K562 (cell line): ENCODE results near the gene PPT1. TPM values are rescaled to one million over a fixed set of nuclear protein-coding genes. Genes with fewer than 3 reads are reported as not detected.
A peak's percentile ranks its signal among the peaks of the same experiment; 100 is the strongest.

ENCODE experiments used
- E2F8 ChIP-seq: fragments of 450-650 bp; IDR thresholded peaks from 2 replicates; pipeline ENCODE4 v1.7.1; 2018; ENCODE audit warnings: mild to moderate bottlenecking, low read depth; ENCODE audit not compliant: partially characterized antibody
- HDAC8 ChIP-seq: fragments of 450-650 bp; IDR thresholded peaks from 2 replicates; pipeline ENCODE4 v1.6.1; 2016; ENCODE audit warnings: mild to moderate bottlenecking, missing genetic modification characterization, moderate library complexity, missing compliant biosample characterization
- HINFP ChIP-seq: fragments of 450-650 bp; conservative IDR thresholded peaks from 2 replicates; pipeline ENCODE4 v1.6.1; 2016; ENCODE audit warnings: missing genetic modification characterization, low read depth, mild to moderate bottlenecking, control low read depth, missing compliant biosample characterization
- MTA3 ChIP-seq: fragments of 450-650 bp; formaldehyde crosslinking; IDR thresholded peaks from 2 replicates; pipeline ENCODE4 v1.6.1; 2017; ENCODE audit warnings: mild to moderate bottlenecking, borderline replicate concordance
- NCOA1 ChIP-seq: fragments of 450-650 bp; IDR thresholded peaks from 2 replicates; pipeline ENCODE4 v1.6.1; 2016; ENCODE audit warnings: low read depth
- PHB2 ChIP-seq: fragments of 450-650 bp; IDR thresholded peaks from 2 replicates; pipeline ENCODE4 v1.6.1; 2017; ENCODE audit warnings: low read depth
- RCOR1 ChIP-seq, 2 experiments: IDR thresholded peaks; 2 replicates each; pipeline ENCODE4 v1.6.1; 2012; ENCODE audit warnings: low read depth in 2 of 2, low read length in 2 of 2, borderline replicate concordance in 1 of 2, improper control_type of control experiment in 1 of 2
- TOE1 ChIP-seq, 2 experiments: fragments of 450-650 bp in 1 of 2; sonication (generic) in 1 of 2; formaldehyde crosslinking in 1 of 2; IDR thresholded peaks; 2 replicates each; pipeline versions ENCODE4 v1.7.1 to v1.8.0; 2016 to 2022; ENCODE audit warnings: borderline replicate concordance in 2 of 2, mild to moderate bottlenecking in 2 of 2, antibody characterized with exemption in 1 of 2, inconsistent platforms in 1 of 2, low read depth in 1 of 2, missing genetic modification reagents in 1 of 2, moderate library complexity in 1 of 2
- TRIM28 ChIP-seq: fragments of 450-650 bp; IDR thresholded peaks from 2 replicates; pipeline ENCODE4 v1.6.1; 2017
- WHSC1 ChIP-seq: IDR thresholded peaks from one replicate; pipeline ENCODE4 v1.6.1; 2012; ENCODE audit warnings: low read length, control low read depth, inconsistent platforms
- ZNF766 ChIP-seq: fragments of 200-800 bp; sonication (Bioruptor generic); conservative IDR thresholded peaks from 2 replicates; pipeline ENCODE4 v1.6.1; 2016; ENCODE audit warnings: missing genetic modification characterization, missing compliant biosample characterization
- polyA plus RNA-seq, 8 experiments: library from polyadenylated mRNA; depleted of rRNA in 4 of 8; stranded (reverse) in 5 of 8; unstranded in 3 of 8; fragments of >200 nt; fragmentation: Nextera tagmentation in 2 of 8; fragmentation: Illumina TruSeq in 1 of 8; extraction: Ambion mirVana in 2 of 8; extraction: Trizol in 1 of 8; gene quantifications; 2 replicates each; pipeline versions ENCODE4 v1.2.1 to v1.2.3, GENCODE V29; 2011 to 2014; ENCODE audit warnings: inconsistent platforms in 1 of 8, missing spikeins in 1 of 8
- total RNA-seq, 7 experiments: library from RNA; depleted of rRNA in 6 of 7; stranded (reverse); fragments of >200 nt in 6 of 7; fragmentation: Illumina TruSeq in 2 of 7; extraction: Trizol in 2 of 7; gene quantifications; 2 replicates each; pipeline versions ENCODE4 v1.2.1 to v1.2.3, GENCODE V29; 2011 to 2021; ENCODE audit warnings: low replicate concordance in 1 of 7
- TF ChIP-seq, protein P1 (sequence below): fragments of 200-400 bp; formaldehyde crosslinking; IDR thresholded peaks from 2 replicates; pipeline ENCODE4 v1.6.1; 2017; ENCODE audit warnings: mild to moderate bottlenecking, low read depth, low read length, moderate library complexity
- TF ChIP-seq, protein P2 (sequence below): fragments of 250-450 bp; sonication (Bioruptor Pico); IDR thresholded peaks from 2 replicates; pipeline ENCODE4 v1.8.0; 2022; ENCODE audit warnings: moderate library complexity, mild to moderate bottlenecking, inconsistent platforms

PPT1 gene
- total and polyA plus RNA-seq, 9 of the 15 experiments (the other 6 are each of a cell fraction or from before 2014, with no cell fraction given): 72.2 to 285 (median 143) TPM

- TF ChIP-seq TOE1 (IDR thresholded peaks at IDR 0.05; ENCODE audit: borderline replicate concordance) (peak; percentile 98), TOE1 (CRISPR knock-in tag; IDR thresholded peaks at IDR 0.05; ENCODE audit: borderline replicate concordance, low read depth) (peak; percentile 90; the same call in 1 of the 2 replicates), HDAC8 (tag) (peak; percentile 41; the same call in 1 of the 2 replicates), TRIM28 (no peak), WHSC1 (no peak), HINFP (tag) (no peak), NCOA1 (no peak), E2F8 (peak; percentile 29), ZNF766 (CRISPR knock-in tag) (peak; percentile 84; the same call in 1 of the 2 replicates), MTA3 (peak; percentile 63; the same call in 1 of the 2 replicates), PHB2 (no peak), RCOR1 (IDR thresholded peaks at IDR 0.05; ENCODE audit: borderline replicate concordance in 1 of 2, low read depth in 2 of 2, low read length in 2 of 2) (peak; percentile 49 to 93; a peak in 2 of 4 replicates)
- TF ChIP-seq, protein P1, sequence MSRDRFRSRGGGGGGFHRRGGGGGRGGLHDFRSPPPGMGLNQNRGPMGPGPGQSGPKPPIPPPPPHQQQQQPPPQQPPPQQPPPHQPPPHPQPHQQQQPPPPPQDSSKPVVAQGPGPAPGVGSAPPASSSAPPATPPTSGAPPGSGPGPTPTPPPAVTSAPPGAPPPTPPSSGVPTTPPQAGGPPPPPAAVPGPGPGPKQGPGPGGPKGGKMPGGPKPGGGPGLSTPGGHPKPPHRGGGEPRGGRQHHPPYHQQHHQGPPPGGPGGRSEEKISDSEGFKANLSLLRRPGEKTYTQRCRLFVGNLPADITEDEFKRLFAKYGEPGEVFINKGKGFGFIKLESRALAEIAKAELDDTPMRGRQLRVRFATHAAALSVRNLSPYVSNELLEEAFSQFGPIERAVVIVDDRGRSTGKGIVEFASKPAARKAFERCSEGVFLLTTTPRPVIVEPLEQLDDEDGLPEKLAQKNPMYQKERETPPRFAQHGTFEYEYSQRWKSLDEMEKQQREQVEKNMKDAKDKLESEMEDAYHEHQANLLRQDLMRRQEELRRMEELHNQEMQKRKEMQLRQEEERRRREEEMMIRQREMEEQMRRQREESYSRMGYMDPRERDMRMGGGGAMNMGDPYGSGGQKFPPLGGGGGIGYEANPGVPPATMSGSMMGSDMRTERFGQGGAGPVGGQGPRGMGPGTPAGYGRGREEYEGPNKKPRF: no peak
- TF ChIP-seq, protein P2, sequence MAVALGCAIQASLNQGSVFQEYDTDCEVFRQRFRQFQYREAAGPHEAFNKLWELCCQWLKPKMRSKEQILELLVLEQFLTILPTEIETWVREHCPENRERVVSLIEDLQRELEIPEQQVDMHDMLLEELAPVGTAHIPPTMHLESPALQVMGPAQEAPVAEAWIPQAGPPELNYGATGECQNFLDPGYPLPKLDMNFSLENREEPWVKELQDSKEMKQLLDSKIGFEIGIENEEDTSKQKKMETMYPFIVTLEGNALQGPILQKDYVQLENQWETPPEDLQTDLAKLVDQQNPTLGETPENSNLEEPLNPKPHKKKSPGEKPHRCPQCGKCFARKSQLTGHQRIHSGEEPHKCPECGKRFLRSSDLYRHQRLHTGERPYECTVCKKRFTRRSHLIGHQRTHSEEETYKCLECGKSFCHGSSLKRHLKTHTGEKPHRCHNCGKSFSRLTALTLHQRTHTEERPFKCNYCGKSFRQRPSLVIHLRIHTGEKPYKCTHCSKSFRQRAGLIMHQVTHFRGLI (CRISPR knock-in tag): no peak
These were observed at the start of gene PPT1 (continued) for GRCh38 chr1:40096977-40097782.
